B cell (primary cell): ENCODE results near the gene HTR3E.

Experiments
- EZH2 ChIP-seq: IDR thresholded peaks from 2 replicates; pipeline ENCODE4 v1.6.1; 2012; ENCODE audit warnings: borderline replicate concordance, low read depth, mild to moderate bottlenecking, moderate library complexity, low read length; ENCODE audit not compliant: insufficient read depth, poor library complexity, severe bottlenecking
- TF ChIP-seq, protein P1 (sequence below): fragments of 200-600 bp; IDR thresholded peaks from one replicate; pipeline ENCODE4 v1.8.0; 2022; ENCODE audit warnings: antibody characterized with exemption, mild to moderate bottlenecking

DNA sequence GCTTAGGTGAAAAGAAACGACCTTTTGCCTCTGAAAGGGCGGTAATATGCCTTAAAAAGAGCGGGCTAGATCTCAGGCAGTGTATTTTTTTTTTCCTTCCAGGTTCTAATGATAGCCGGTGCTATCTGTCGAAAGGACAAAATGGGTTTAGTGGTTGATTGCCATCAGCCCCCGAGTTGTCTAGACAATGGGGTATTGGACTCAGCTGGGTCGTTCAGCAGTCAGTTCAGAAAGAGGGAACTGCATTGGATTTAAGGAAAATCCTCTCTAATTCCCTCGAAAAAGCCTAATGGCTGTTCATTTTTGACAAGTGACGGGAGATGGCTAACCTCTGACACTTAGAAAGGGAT, 39.0 kb downstream of the HTR3E start:
- no peak for TF ChIP-seq EZH2
- TF ChIP-seq, protein P1, sequence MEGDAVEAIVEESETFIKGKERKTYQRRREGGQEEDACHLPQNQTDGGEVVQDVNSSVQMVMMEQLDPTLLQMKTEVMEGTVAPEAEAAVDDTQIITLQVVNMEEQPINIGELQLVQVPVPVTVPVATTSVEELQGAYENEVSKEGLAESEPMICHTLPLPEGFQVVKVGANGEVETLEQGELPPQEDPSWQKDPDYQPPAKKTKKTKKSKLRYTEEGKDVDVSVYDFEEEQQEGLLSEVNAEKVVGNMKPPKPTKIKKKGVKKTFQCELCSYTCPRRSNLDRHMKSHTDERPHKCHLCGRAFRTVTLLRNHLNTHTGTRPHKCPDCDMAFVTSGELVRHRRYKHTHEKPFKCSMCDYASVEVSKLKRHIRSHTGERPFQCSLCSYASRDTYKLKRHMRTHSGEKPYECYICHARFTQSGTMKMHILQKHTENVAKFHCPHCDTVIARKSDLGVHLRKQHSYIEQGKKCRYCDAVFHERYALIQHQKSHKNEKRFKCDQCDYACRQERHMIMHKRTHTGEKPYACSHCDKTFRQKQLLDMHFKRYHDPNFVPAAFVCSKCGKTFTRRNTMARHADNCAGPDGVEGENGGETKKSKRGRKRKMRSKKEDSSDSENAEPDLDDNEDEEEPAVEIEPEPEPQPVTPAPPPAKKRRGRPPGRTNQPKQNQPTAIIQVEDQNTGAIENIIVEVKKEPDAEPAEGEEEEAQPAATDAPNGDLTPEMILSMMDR = no peak
